PC-9 (cell line): ENCODE data around the gene NFKBIA.

Experiments used
- EZH2 ChIP-seq: fragments of 200-600 bp; sonication (generic); IDR thresholded peaks from 2 replicates; pipeline ENCODE4 v1.8.0; 2017; ENCODE audit warnings: antibody characterized with exemption, low read depth
- TF ChIP-seq, protein P1 (sequence below): fragments of 200-600 bp; sonication (generic); conservative IDR thresholded peaks from 2 replicates; pipeline ENCODE4 v1.6.1; 2017; ENCODE audit warnings: mixed run types, antibody characterized with exemption, mild to moderate bottlenecking, moderate library complexity

GRCh38 chr14:35430459-35431199 is 26.1 kb upstream of the NFKBIA start:
- TF ChIP-seq, protein P1, sequence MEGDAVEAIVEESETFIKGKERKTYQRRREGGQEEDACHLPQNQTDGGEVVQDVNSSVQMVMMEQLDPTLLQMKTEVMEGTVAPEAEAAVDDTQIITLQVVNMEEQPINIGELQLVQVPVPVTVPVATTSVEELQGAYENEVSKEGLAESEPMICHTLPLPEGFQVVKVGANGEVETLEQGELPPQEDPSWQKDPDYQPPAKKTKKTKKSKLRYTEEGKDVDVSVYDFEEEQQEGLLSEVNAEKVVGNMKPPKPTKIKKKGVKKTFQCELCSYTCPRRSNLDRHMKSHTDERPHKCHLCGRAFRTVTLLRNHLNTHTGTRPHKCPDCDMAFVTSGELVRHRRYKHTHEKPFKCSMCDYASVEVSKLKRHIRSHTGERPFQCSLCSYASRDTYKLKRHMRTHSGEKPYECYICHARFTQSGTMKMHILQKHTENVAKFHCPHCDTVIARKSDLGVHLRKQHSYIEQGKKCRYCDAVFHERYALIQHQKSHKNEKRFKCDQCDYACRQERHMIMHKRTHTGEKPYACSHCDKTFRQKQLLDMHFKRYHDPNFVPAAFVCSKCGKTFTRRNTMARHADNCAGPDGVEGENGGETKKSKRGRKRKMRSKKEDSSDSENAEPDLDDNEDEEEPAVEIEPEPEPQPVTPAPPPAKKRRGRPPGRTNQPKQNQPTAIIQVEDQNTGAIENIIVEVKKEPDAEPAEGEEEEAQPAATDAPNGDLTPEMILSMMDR = no peak
- no peak for TF ChIP-seq EZH2
